Fibroblast of lung (primary cell): ENCODE results near the gene CDC42EP3. TPM values are rescaled to one million over a fixed set of nuclear protein-coding genes. Genes with fewer than 3 reads are reported as not detected.

Experiments
- DNase-seq, 2 donors: peaks; one replicate each; pipeline versions ENCODE4 v3.0.0 to v3.0.0-alpha.2; 2010; ENCODE audit warnings: low read depth in 2 of 2
- H2AFZ ChIP-seq: 2 replicates; pipeline ENCODE4 v1.5.1; 2012; ENCODE audit warnings: low read length, control low read depth, inconsistent platforms
- H3K27ac ChIP-seq: 2 replicates; pipeline ENCODE4 v1.5.1; 2011; ENCODE audit warnings: low read length, control low read depth; ENCODE audit not compliant: insufficient read depth
- H3K27me3 ChIP-seq: 2 replicates; pipeline ENCODE4 v1.5.1; 2011; ENCODE audit warnings: mild to moderate bottlenecking, low read length; ENCODE audit not compliant: control insufficient read depth, insufficient read depth
- H3K36me3 ChIP-seq: 2 replicates; pipeline ENCODE4 v1.5.1; 2011; ENCODE audit warnings: low read length; ENCODE audit not compliant: control insufficient read depth, insufficient read depth
- H3K4me1 ChIP-seq: 2 replicates; pipeline ENCODE4 v1.5.1; 2011; ENCODE audit warnings: low read length; ENCODE audit not compliant: control insufficient read depth, insufficient read depth; ENCODE audit errors: extremely low read depth
- H3K4me2 ChIP-seq: 2 replicates; pipeline ENCODE4 v1.5.1; 2011; ENCODE audit warnings: low read length, control low read depth; ENCODE audit not compliant: insufficient read depth; ENCODE audit errors: extremely low read depth
- H3K4me3 ChIP-seq, 4 experiments: fragments of 200-600 bp in 1 of 4; sonication (generic) in 1 of 4; replicated peaks in 1 of 4; 2 replicates each; pipeline ENCODE4 v1.5.1; 2011 to 2016; ENCODE audit warnings: low read length in 4 of 4, low read depth in 3 of 4, mild to moderate bottlenecking in 3 of 4, control low read depth in 2 of 4, inconsistent platforms in 1 of 4, mixed read lengths in 1 of 4; ENCODE audit not compliant: insufficient read depth in 1 of 4; ENCODE audit errors: control extremely low read depth in 1 of 4
- H3K79me2 ChIP-seq: 2 replicates; pipeline ENCODE4 v1.5.1; 2012; ENCODE audit warnings: mild to moderate bottlenecking, low read length, inconsistent platforms; ENCODE audit not compliant: control insufficient read depth, insufficient read depth
- H3K9ac ChIP-seq: 2 replicates; pipeline ENCODE4 v1.5.1; 2011; ENCODE audit warnings: mild to moderate bottlenecking, low read length, control low read depth; ENCODE audit not compliant: insufficient read depth
- H3K9me3 ChIP-seq: 2 replicates; pipeline ENCODE4 v1.5.1; 2012; ENCODE audit warnings: low read depth, low read length; ENCODE audit not compliant: control insufficient read depth, insufficient read depth
- H4K20me1 ChIP-seq: 2 replicates; pipeline ENCODE4 v1.5.1; 2011; ENCODE audit warnings: low read length; ENCODE audit not compliant: control insufficient read depth, insufficient read depth; ENCODE audit errors: extremely low read depth
- CTCF ChIP-seq, 2 donors: IDR thresholded peaks in 1 of 2; conservative IDR thresholded peaks in 1 of 2; 1 replicate in 1 of 2; 2 replicates in 1 of 2; pipeline ENCODE4 v1.5.1; 2011 to 2012; ENCODE audit warnings: low read length in 2 of 2, control low read depth in 1 of 2, inconsistent platforms in 1 of 2, low read depth in 1 of 2, mild to moderate bottlenecking in 1 of 2
- EZH2 ChIP-seq: IDR thresholded peaks from 2 replicates; pipeline ENCODE4 v1.5.1; 2012; ENCODE audit warnings: low read length, control low read depth, mild to moderate bottlenecking; ENCODE audit errors: missing control alignments
- polyA plus RNA-seq, 2 donors: library from polyadenylated mRNA; depleted of rRNA in 1 of 2; stranded (reverse) in 1 of 2; unstranded in 1 of 2; fragments of >200 nt; gene quantifications; 2 replicates each; pipeline ENCODE4 v1.2.1, GENCODE V29; 2011 to 2012; ENCODE audit warnings: missing spikeins in 1 of 2
- total RNA-seq: library from RNA; depleted of rRNA; stranded (reverse); fragments of >200 nt; gene quantifications from 2 replicates; pipeline ENCODE4 v1.2.1, GENCODE V29; 2014

CDC42EP3 gene
- total and polyA plus RNA-seq, 2 donors (not counting 1 experiment from before 2014, with no cell fraction given), result 19.2 to 328 TPM

GRCh38 chr2:37627710-37628109, 43.7 kb downstream of the CDC42EP3 start:
- Histone ChIP-seq H4K20me1 (no peaks in the 10 kb centered on the region), H3K4me1 (peaks cover 18% of the 10 kb centered on the region), H3K27me3 (no peaks in the 10 kb centered on the region), H3K9me3 (no peaks in the 10 kb centered on the region), H3K36me3 (no peaks in the 10 kb centered on the region), H2AFZ (no peak overlapping the region), H3K27ac (no peak overlapping the region), H3K9ac (no peak overlapping the region), H3K4me2 (no peak overlapping the region), H3K4me3 (no peak overlapping the region), H3K79me2 (no peaks in the 10 kb centered on the region)
- TF ChIP-seq EZH2, result no peak
- TF ChIP-seq CTCF (conservative IDR thresholded peaks at IDR 0.05 in 1 of 2, IDR thresholded peaks at IDR 0.05 in 1 of 2; ENCODE audit: low read depth in 1 of 2, low read length in 2 of 2), result no peak
- DNase-seq, result peak in 1 of 2 donors; percentile 53

- peaks cover 18% of the 10 kb centered on the region for H3K4me1 ChIP-seq
- no peaks in the 10 kb centered on the region for H3K9me3 ChIP-seq
- H4K20me1 ChIP-seq, result no peaks in the 10 kb centered on the region
- H3K36me3 ChIP-seq, result no peaks in the 10 kb centered on the region
- H3K9ac ChIP-seq, result no peak overlapping the region
- no peaks in the 10 kb centered on the region for H3K79me2 ChIP-seq
- no peak overlapping the region for H3K4me2 ChIP-seq
- H2AFZ ChIP-seq, result no peak overlapping the region
- H3K27me3 ChIP-seq, result no peaks in the 10 kb centered on the region
- H3K27ac ChIP-seq, result peak overlapping the region; percentile 44
- no peak overlapping the region for H3K4me3 ChIP-seq
- no peak for TF ChIP-seq CTCF (conservative IDR thresholded peaks at IDR 0.05 in 1 of 2, IDR thresholded peaks at IDR 0.05 in 1 of 2; ENCODE audit: low read depth in 1 of 2, low read length in 2 of 2)
- TF ChIP-seq EZH2, result no peak
- DNase-seq, result peak; percentile 41 to 97
These were observed 45.5 kb downstream of the CDC42EP3 start for GRCh38 chr2:37625796-37626571.

GRCh38 chr2:37625156-37625555, 46.3 kb downstream of the CDC42EP3 start:
- TF ChIP-seq CTCF (conservative IDR thresholded peaks at IDR 0.05 in 1 of 2, IDR thresholded peaks at IDR 0.05 in 1 of 2; ENCODE audit: low read depth in 1 of 2, low read length in 2 of 2) (no peak), EZH2 (no peak)
- H3K9ac ChIP-seq, result no peak overlapping the region
- DNase-seq, result peak in 1 of 2 donors; percentile 96

More at GRCh38 chr2:37625156-37625555, 46.3 kb downstream of the CDC42EP3 start:
- Histone ChIP-seq H3K27me3 (no peaks in the 10 kb centered on the region), H3K4me3 (no peak overlapping the region), H3K79me2 (no peaks in the 10 kb centered on the region), H3K4me1 (peaks cover 18% of the 10 kb centered on the region), H3K36me3 (no peaks in the 10 kb centered on the region), H3K4me2 (peak overlapping the region; percentile 5), H4K20me1 (no peaks in the 10 kb centered on the region), H3K9me3 (no peaks in the 10 kb centered on the region), H2AFZ (no peak overlapping the region), H3K27ac (peak overlapping the region; percentile 44)
